K562 (cell line): ENCODE measurements around the gene EPC2. TPM values are rescaled to one million over a fixed set of nuclear protein-coding genes. Genes with fewer than 3 reads are reported as not detected.

Experiments
- ATAC-seq: fragments of 200-7000 bp; cut with Tn5 transposase; 3 replicates; pipeline ENCODE4 v1.9.1; 2020; ENCODE audit warnings: moderate library complexity
- BruUV-seq: library from RNA; stranded (reverse); fragments of 400-500 nt; replicated peaks from 2 replicates; lab custom pipeline; 2021; lab: Mats Ljungman, UMichigan
- CTCF ChIA-PET: fragments of 300-600 bp; formaldehyde crosslinking; extraction: SDS; loops from one replicate; lab custom pipeline; 2021; ENCODE audit warnings: low intra/inter-chr PET ratio; lab: Yijun Ruan, JAX
- POLR2A ChIA-PET: fragments of 300-600, 350-650 bp; sonication (Branson Sonifier 250); formaldehyde crosslinking; extraction: SDS; loops from one replicate; lab custom pipeline; 2021; ENCODE audit warnings: antibody characterized with exemption, inconsistent platforms; lab: Yijun Ruan, JAX
- DNase-seq, 4 experiments: peaks; one replicate each; pipeline versions ENCODE4 v3.0.0 to v3.0.0-alpha.2; 2011 to 2018; ENCODE audit warnings: low spot score in 3 of 4, mixed read lengths in 3 of 4; ENCODE audit errors: extremely low read depth in 1 of 4
- FAIRE-seq: peaks from 2 replicates; lab custom pipeline; 2011; peaks lifted over from hg19 to GRCh38; lab: Jason Lieb, UNC
- H2AFZ ChIP-seq: 2 replicates; pipeline ENCODE4 v1.6.0; 2011; ENCODE audit warnings: low read depth, low read length, control low read depth, inconsistent platforms
- H3K27ac ChIP-seq: fragments of 200-600 bp; 3 replicates; pipeline ENCODE4 v1.8.0; 2011; ENCODE audit warnings: low read depth, mild to moderate bottlenecking, control low read depth, inconsistent platforms, low read length, moderate library complexity, mixed read lengths; ENCODE audit errors: extremely low read depth
- H3K27me3 ChIP-seq, 2 experiments: fragments of 300-600 bp in 1 of 2; 2 replicates in 1 of 2; 3 replicates in 1 of 2; pipeline versions ENCODE4 v1.6.0 to v1.8.0; 2011; ENCODE audit warnings: inconsistent platforms in 2 of 2, low read length in 2 of 2, mild to moderate bottlenecking in 1 of 2, mixed read lengths in 1 of 2, moderate library complexity in 1 of 2; ENCODE audit not compliant: control insufficient read depth in 2 of 2, insufficient read depth in 2 of 2
- H3K36me3 ChIP-seq: fragments of 300-600 bp; 3 replicates; pipeline ENCODE4 v1.8.0; 2011; ENCODE audit warnings: mild to moderate bottlenecking, low read length, inconsistent platforms; ENCODE audit not compliant: control insufficient read depth, insufficient read depth
- H3K4me1 ChIP-seq, 2 experiments: fragments of 200-600 bp in 1 of 2; replicated peaks in 1 of 2; 2 replicates in 1 of 2; 3 replicates in 1 of 2; pipeline versions ENCODE4 v1.5.1 to v1.8.0; 2011; ENCODE audit warnings: inconsistent platforms in 2 of 2, low read length in 2 of 2, mild to moderate bottlenecking in 1 of 2, mixed read lengths in 1 of 2, moderate library complexity in 1 of 2; ENCODE audit not compliant: control insufficient read depth in 2 of 2, insufficient read depth in 2 of 2
- H3K4me2 ChIP-seq: 2 replicates; pipeline ENCODE4 v1.6.1; 2011; ENCODE audit warnings: low read length, control low read depth, inconsistent platforms, mixed read lengths; ENCODE audit not compliant: insufficient read depth
- H3K4me3 ChIP-seq: fragments of 200-600 bp; sonication (generic), shearing (Covaris generic); 2 replicates; pipeline ENCODE4 v1.5.1; 2016; ENCODE audit warnings: control low read depth, inconsistent platforms
- H3K79me2 ChIP-seq: fragments of 200-600 bp; 3 replicates; pipeline ENCODE4 v1.8.0; 2011; ENCODE audit warnings: low read length, inconsistent platforms; ENCODE audit not compliant: control insufficient read depth, insufficient read depth
- H3K9ac ChIP-seq, 2 experiments: 2 replicates each; pipeline versions ENCODE4 v1.6.0 to v1.6.1; 2011; ENCODE audit warnings: low read depth in 2 of 2, low read length in 2 of 2, control low read depth in 1 of 2, inconsistent platforms in 1 of 2, mild to moderate bottlenecking in 1 of 2, mixed read lengths in 1 of 2; ENCODE audit not compliant: insufficient read depth in 1 of 2
- H3K9me1 ChIP-seq: one replicate; pipeline ENCODE4 v1.6.0; 2011; ENCODE audit warnings: inconsistent platforms, mild to moderate bottlenecking, low read length, moderate library complexity; ENCODE audit not compliant: control insufficient read depth, insufficient read depth
- H3K9me3 ChIP-seq: replicated peaks from 2 replicates; pipeline ENCODE4 v1.5.1; 2011; ENCODE audit warnings: low read depth, low read length, inconsistent platforms; ENCODE audit not compliant: control insufficient read depth, insufficient read depth
- H4K20me1 ChIP-seq: replicated peaks from 2 replicates; pipeline ENCODE4 v1.6.1; 2011; ENCODE audit warnings: low read length, inconsistent platforms, mixed read lengths; ENCODE audit not compliant: control insufficient read depth, insufficient read depth
- ARID1B ChIP-seq: fragments of 450-650 bp; IDR thresholded peaks from 2 replicates; pipeline ENCODE4 v1.6.1; 2016; ENCODE audit warnings: antibody characterized with exemption, mild to moderate bottlenecking, inconsistent platforms
- CBFA2T3 ChIP-seq: fragments of 450-650 bp; IDR thresholded peaks from 2 replicates; pipeline ENCODE4 v1.6.1; 2017
- CEBPG ChIP-seq, 3 experiments: fragments of 200-800 bp in 1 of 3; sonication (Bioruptor generic) in 1 of 3; sonication (generic) in 1 of 3; formaldehyde crosslinking in 1 of 3; IDR thresholded peaks in 2 of 3; conservative IDR thresholded peaks in 1 of 3; 2 replicates each; pipeline versions ENCODE4 v1.6.1 to v1.8.0; 2016 to 2022; ENCODE audit warnings: missing compliant biosample characterization in 2 of 3, missing genetic modification characterization in 2 of 3, mild to moderate bottlenecking in 1 of 3, missing genetic modification reagents in 1 of 3
- DNMT1 ChIP-seq: fragments of 450-650 bp; IDR thresholded peaks from 2 replicates; pipeline ENCODE4 v1.6.1; 2016; ENCODE audit warnings: antibody characterized with exemption, mild to moderate bottlenecking
- HNRNPH1 ChIP-seq: fragments of 200-400 bp; formaldehyde crosslinking; optimal IDR thresholded peaks from 2 replicates; pipeline ENCODE3; 2017; ENCODE audit warnings: low read depth, mild to moderate bottlenecking, low read length, moderate library complexity
- TAL1 ChIP-seq: fragments of 450-650 bp; IDR thresholded peaks from 2 replicates; pipeline ENCODE4 v1.6.1; 2016; ENCODE audit warnings: mild to moderate bottlenecking
- TFAM ChIP-seq: fragments of 250-450 bp; sonication (Bioruptor Pico); conservative IDR thresholded peaks from 2 replicates; pipeline ENCODE4 v1.5.0; 2021; ENCODE audit warnings: mild to moderate bottlenecking, moderate library complexity
- WGBS: fragments of 100-300 bp; shearing (Covaris generic); methylation state at CpG from one replicate; pipeline ENCODE4 v1.1.6; 2016; ENCODE audit warnings: low coverage, mixed read lengths; ENCODE audit not compliant: insufficient coverage; ENCODE audit errors: missing lambda C conversion rate; 5-methylcytosine and 5-hydroxymethylcytosine counted together
- in situ Hi-C: fragments of 300-500 bp; cut with MboI; formaldehyde crosslinking; loops from 4 replicates; pipeline ENCODE4 v1.15.0; 2018; ENCODE audit warnings: inconsistent platforms, mixed read lengths
- intact Hi-C: fragments of 100-400 bp; cut with micrococcal nuclease; formaldehyde crosslinking; loops from 2 replicates; pipeline ENCODE4 v1.14.2; 2022
- polyA plus RNA-seq, 8 experiments: library from polyadenylated mRNA; depleted of rRNA in 4 of 8; stranded (reverse) in 5 of 8; unstranded in 3 of 8; fragments of >200 nt; fragmentation: Nextera tagmentation in 2 of 8; fragmentation: Illumina TruSeq in 1 of 8; extraction: Ambion mirVana in 2 of 8; extraction: Trizol in 1 of 8; gene quantifications; 2 replicates each; pipeline versions ENCODE4 v1.2.1 to v1.2.3, GENCODE V29; 2011 to 2014; ENCODE audit warnings: inconsistent platforms in 1 of 8, missing spikeins in 1 of 8
- total RNA-seq, 7 experiments: library from RNA; depleted of rRNA in 6 of 7; stranded (reverse); fragments of >200 nt in 6 of 7; fragmentation: Illumina TruSeq in 2 of 7; extraction: Trizol in 2 of 7; gene quantifications; 2 replicates each; pipeline versions ENCODE4 v1.2.1 to v1.2.3, GENCODE V29; 2011 to 2021; ENCODE audit warnings: low replicate concordance in 1 of 7
- TF ChIP-seq, protein P1 (sequence below): conservative IDR thresholded peaks from 2 replicates; pipeline ENCODE4 v1.6.1; 2011; ENCODE audit warnings: low read depth, mild to moderate bottlenecking, low read length; ENCODE audit not compliant: control insufficient read depth

The EPC2 gene
- total and polyA plus RNA-seq, 9 of the 15 experiments (the other 6 are each of a cell fraction or from before 2014, with no cell fraction given): 7.0 to 35.8 (median 29.1) TPM

DNA sequence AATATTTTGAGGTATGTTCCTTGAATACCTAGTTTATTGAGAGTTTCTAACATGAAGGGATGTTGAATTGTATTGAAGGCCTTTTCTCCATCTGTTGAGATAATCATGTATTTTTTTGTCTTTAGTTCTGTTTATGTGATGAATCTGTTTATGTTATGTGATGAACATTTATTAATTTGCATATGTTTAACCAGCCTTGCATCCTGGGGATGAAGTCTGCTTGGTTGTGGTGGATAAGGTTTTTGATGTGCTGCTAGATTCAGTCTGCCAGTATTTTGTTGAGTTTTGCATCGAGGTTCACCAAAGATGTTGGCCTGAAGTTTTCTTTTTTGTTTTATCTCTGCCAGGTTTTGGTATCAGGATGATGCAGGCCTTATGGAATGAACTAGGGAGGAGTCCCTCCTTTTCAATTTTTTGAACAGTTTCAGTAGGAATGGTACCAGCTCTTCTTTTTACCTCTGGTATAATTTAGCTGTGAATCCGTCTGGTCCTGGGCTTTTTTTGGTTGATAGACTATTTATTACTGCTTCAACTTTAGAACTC, 71.9 kb downstream of the EPC2 start:
- H3K79me2 ChIP-seq: peaks cover 68% of the 10 kb centered on the region
- intact Hi-C loops: no loop called here

More for the DNA sequence above, 71.9 kb downstream of the EPC2 start:
- Histone ChIP-seq H4K20me1 (peaks cover 20% of the 10 kb centered on the region), H3K9me3 (no peaks in the 10 kb centered on the region), H3K9me1 (no peaks in the 10 kb centered on the region), H3K27ac (no peak overlapping the region), H3K4me2 (no peak overlapping the region), H2AFZ (no peak overlapping the region), H3K36me3 (no peaks in the 10 kb centered on the region), H3K27me3 (no peaks in the 10 kb centered on the region), H3K9ac (no peak overlapping the region), H3K4me1 (peaks cover 16 to 17% of the 10 kb centered on the region in 2 experiments; a peak in 4 of 5 replicates), H3K4me3 (no peak overlapping the region)
- no peak for FAIRE-seq
- TF ChIP-seq ARID1B: 0 out of 2 replicates have a peak, but pooled peaks have one; percentile 13
- TF ChIP-seq CBFA2T3: peak; percentile 34
- TF ChIP-seq TAL1: peak; percentile 6; the same call in 1 of the 2 replicates
- TF ChIP-seq, protein P1, sequence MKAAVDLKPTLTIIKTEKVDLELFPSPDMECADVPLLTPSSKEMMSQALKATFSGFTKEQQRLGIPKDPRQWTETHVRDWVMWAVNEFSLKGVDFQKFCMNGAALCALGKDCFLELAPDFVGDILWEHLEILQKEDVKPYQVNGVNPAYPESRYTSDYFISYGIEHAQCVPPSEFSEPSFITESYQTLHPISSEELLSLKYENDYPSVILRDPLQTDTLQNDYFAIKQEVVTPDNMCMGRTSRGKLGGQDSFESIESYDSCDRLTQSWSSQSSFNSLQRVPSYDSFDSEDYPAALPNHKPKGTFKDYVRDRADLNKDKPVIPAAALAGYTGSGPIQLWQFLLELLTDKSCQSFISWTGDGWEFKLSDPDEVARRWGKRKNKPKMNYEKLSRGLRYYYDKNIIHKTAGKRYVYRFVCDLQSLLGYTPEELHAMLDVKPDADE: no peak
- TF ChIP-seq HNRNPH1: no peak
- TF ChIP-seq DNMT1: 0 out of 2 replicates have a peak, but pooled peaks have one; percentile 28
- TF ChIP-seq TFAM (CRISPR knock-in tag): no peak
- TF ChIP-seq CEBPG (CRISPR knock-in tag; IDR thresholded peaks at IDR 0.05): no peak
- TF ChIP-seq CEBPG (tag; conservative IDR thresholded peaks at IDR 0.05 in 1 of 2, IDR thresholded peaks at IDR 0.05 in 1 of 2): no peak
- ChIA-PET CTCF (no interaction called here), POLR2A (interaction anchor here (1.0 to 1.4 kb wide), 2 partner anchors 13 to 71 kb away, joined by 3 to 5 read pairs; no protein-coding TSS in a partner anchor)
- BruUV-seq: no TSS peak
- in situ Hi-C loops: no loop called here
- no peak for ATAC-seq
- DNase-seq: no peak
- 25% methylated on average over 2 of the region's 2 CpGs for WGBS
